Gastroesophageal sphincter (tissue), 3 donors: ENCODE results near the gene SSC4D.

Experiments used
- CTCF ChIP-seq, 4 experiments: fragments of 200-600 bp in 2 of 4; fragments of 450-650 bp in 2 of 4; sonication (generic) in 1 of 4; IDR thresholded peaks; one replicate each; pipeline ENCODE4 v1.5.1; 2017 to 2019; ENCODE audit warnings: antibody characterized with exemption in 4 of 4, mild to moderate bottlenecking in 2 of 4, moderate library complexity in 2 of 4
- POLR2AphosphoS5 ChIP-seq: sonication (generic); formaldehyde crosslinking; IDR thresholded peaks from one replicate; pipeline ENCODE4 v1.6.1; 2017; ENCODE audit warnings: antibody characterized with exemption

DNA sequence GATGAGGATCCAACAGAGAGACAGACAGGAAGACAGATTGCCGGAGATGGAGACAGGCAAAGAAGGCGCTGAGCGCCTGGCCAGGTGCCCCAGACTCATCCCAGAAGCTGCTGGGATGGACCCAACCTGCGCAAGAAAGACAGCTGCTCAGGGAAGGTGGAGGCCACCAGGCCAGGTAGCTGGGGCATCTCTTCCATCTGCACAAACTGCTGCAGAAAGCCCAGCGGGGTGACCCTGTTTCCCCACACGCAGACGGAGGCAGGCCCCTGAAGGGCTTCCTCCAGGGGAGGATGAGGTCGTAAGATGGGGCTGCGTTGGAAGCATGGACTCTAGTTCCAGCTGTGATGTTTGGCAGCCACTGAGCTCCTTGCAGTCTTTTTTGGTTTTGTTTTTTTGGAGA, 34.2 kb downstream of the SSC4D start:
- no peak for TF ChIP-seq POLR2AphosphoS5
- TF ChIP-seq CTCF (IDR thresholded peaks at IDR 0.05): no peak
